ENCODE results near the gene KHDRBS2.

Gene KHDRBS2

GRCh38 chr6:61857541-61857940 is 428.5 kb downstream of the KHDRBS2 start:
- Histone ChIP-seq H3K4me2 (ENCODE audit: low read depth, low read length, poor library complexity, severe bottlenecking) (no peak overlapping the region), H3K79me2 (ENCODE audit: insufficient read depth, low read length) (no peaks in the 10 kb centered on the region), H3K4me3 (ENCODE audit: low read length, poor library complexity, severe bottlenecking) (no peak overlapping the region), H3K36me3 (ENCODE audit: insufficient read depth, low read length) (no peaks in the 10 kb centered on the region), H3F3A (ENCODE audit: low read depth) (no peaks in the 10 kb centered on the region), H3K9me3 (ENCODE audit: insufficient read depth, low read depth, low read length) (no peaks in the 10 kb centered on the region), H2AFZ (ENCODE audit: low read length) (no peak overlapping the region), H3K4me1 (ENCODE audit: insufficient read depth, low read length, poor library complexity, severe bottlenecking) (no peaks in the 10 kb centered on the region), H3K9ac (ENCODE audit: low read depth, low read length, poor library complexity, severe bottlenecking) (no peak overlapping the region), H3K9me2 (replicated peaks; ENCODE audit: low read depth, low read length) (no peaks in the 10 kb centered on the region), H4K20me1 (ENCODE audit: insufficient read depth, low read length, poor library complexity, severe bottlenecking) (no peaks in the 10 kb centered on the region), H3K27me3 (ENCODE audit: insufficient read depth, low read length, poor library complexity, severe bottlenecking) (no peaks in the 10 kb centered on the region)
- TF ChIP-seq CTCF (conservative IDR thresholded peaks at IDR 0.05; ENCODE audit: low read length) (no peak), EZH2phosphoT487 (IDR thresholded peaks at IDR 0.05; ENCODE audit: borderline replicate concordance) (no peak)

- no peaks in the 10 kb centered on the region for H4K20me1 ChIP-seq (ENCODE audit: insufficient read depth, low read length, poor library complexity, severe bottlenecking)
- H3K9me3 ChIP-seq (ENCODE audit: insufficient read depth, low read depth, low read length) = no peaks in the 10 kb centered on the region
- H3K9ac ChIP-seq (ENCODE audit: low read depth, low read length, poor library complexity, severe bottlenecking) = no peak overlapping the region
- H3F3A ChIP-seq (ENCODE audit: low read depth) = no peaks in the 10 kb centered on the region
- no peak overlapping the region for H3K4me2 ChIP-seq (ENCODE audit: low read depth, low read length, poor library complexity, severe bottlenecking)
- no peaks in the 10 kb centered on the region for H3K4me1 ChIP-seq (ENCODE audit: insufficient read depth, low read length, poor library complexity, severe bottlenecking)
- H3K27me3 ChIP-seq (ENCODE audit: insufficient read depth, low read length, poor library complexity, severe bottlenecking) = no peaks in the 10 kb centered on the region
- no peak for TF ChIP-seq CTCF (conservative IDR thresholded peaks at IDR 0.05; ENCODE audit: low read length)
- TF ChIP-seq EZH2phosphoT487 (IDR thresholded peaks at IDR 0.05; ENCODE audit: borderline replicate concordance) = no peak
- H3K4me3 ChIP-seq (ENCODE audit: low read length, poor library complexity, severe bottlenecking) = no peak overlapping the region
- H2AFZ ChIP-seq (ENCODE audit: low read length) = no peak overlapping the region
- no peaks in the 10 kb centered on the region for H3K36me3 ChIP-seq (ENCODE audit: insufficient read depth, low read length)
- no peaks in the 10 kb centered on the region for H3K9me2 ChIP-seq (replicated peaks; ENCODE audit: low read depth, low read length)
- no peaks in the 10 kb centered on the region for H3K79me2 ChIP-seq (ENCODE audit: insufficient read depth, low read length)
These were observed 444.1 kb downstream of the KHDRBS2 start for GRCh38 chr6:61841958-61842357.

- Histone ChIP-seq H3F3A (ENCODE audit: low read depth) (no peaks in the 10 kb centered on the region), H3K4me1 (ENCODE audit: insufficient read depth, low read length, poor library complexity, severe bottlenecking) (no peaks in the 10 kb centered on the region)
- TF ChIP-seq EZH2phosphoT487 (IDR thresholded peaks at IDR 0.05; ENCODE audit: borderline replicate concordance) (no peak), CTCF (conservative IDR thresholded peaks at IDR 0.05; ENCODE audit: low read length) (no peak)
These were observed 450.8 kb downstream of the KHDRBS2 start for GRCh38 chr6:61835237-61835636.

More at GRCh38 chr6:61835237-61835636, 450.8 kb downstream of the KHDRBS2 start:
- Histone ChIP-seq H3K9ac (ENCODE audit: low read depth, low read length, poor library complexity, severe bottlenecking) (no peak overlapping the region), H3K27me3 (ENCODE audit: insufficient read depth, low read length, poor library complexity, severe bottlenecking) (no peaks in the 10 kb centered on the region), H2AFZ (ENCODE audit: low read length) (no peak overlapping the region), H3K4me2 (ENCODE audit: low read depth, low read length, poor library complexity, severe bottlenecking) (no peak overlapping the region), H3K36me3 (ENCODE audit: insufficient read depth, low read length) (no peaks in the 10 kb centered on the region), H3K9me2 (replicated peaks; ENCODE audit: low read depth, low read length) (no peaks in the 10 kb centered on the region), H3K9me3 (ENCODE audit: insufficient read depth, low read depth, low read length) (no peaks in the 10 kb centered on the region), H4K20me1 (ENCODE audit: insufficient read depth, low read length, poor library complexity, severe bottlenecking) (no peaks in the 10 kb centered on the region), H3K79me2 (ENCODE audit: insufficient read depth, low read length) (no peaks in the 10 kb centered on the region), H3K4me3 (ENCODE audit: low read length, poor library complexity, severe bottlenecking) (no peak overlapping the region)
